Breast epithelium (tissue), 3 donors: ENCODE measurements around the gene MAN2A1.

Experiments
- POLR2A ChIP-seq: fragments of 450-650 bp; IDR thresholded peaks from one replicate; pipeline ENCODE4 v1.6.1; 2016; ENCODE audit warnings: antibody characterized with exemption, mild to moderate bottlenecking, moderate library complexity
- POLR2AphosphoS5 ChIP-seq, 3 donors: sonication (generic); formaldehyde crosslinking; IDR thresholded peaks; one replicate each; pipeline ENCODE4 v1.6.1; 2017; ENCODE audit warnings: antibody characterized with exemption in 3 of 3
- TF ChIP-seq, protein P1 (sequence below), 3 donors: fragments of 450-650 bp; IDR thresholded peaks; one replicate each; pipeline ENCODE4 v1.5.1; 2016 to 2017; ENCODE audit warnings: antibody characterized with exemption in 3 of 3, mild to moderate bottlenecking in 3 of 3, moderate library complexity in 3 of 3

DNA sequence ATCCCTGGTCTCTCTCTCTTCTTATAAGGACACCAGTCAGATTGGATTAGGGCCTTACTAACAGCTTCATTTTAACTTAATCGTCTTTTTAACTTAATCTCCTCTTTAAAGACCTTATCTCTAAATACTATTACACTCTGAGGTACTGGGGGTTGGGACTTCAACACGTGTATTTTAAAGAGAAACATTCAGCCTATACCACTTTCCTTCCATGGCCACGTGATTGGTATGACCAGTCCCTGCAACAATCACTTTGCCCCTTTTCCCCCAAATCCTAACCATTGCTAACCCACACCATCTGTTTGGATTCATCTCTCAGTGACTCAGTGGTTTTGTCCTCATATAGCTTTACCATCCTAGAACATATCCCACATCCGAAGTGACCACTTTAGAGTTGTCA lies 3.8 kb upstream of the MAN2A1 start:
- TF ChIP-seq, protein P1, sequence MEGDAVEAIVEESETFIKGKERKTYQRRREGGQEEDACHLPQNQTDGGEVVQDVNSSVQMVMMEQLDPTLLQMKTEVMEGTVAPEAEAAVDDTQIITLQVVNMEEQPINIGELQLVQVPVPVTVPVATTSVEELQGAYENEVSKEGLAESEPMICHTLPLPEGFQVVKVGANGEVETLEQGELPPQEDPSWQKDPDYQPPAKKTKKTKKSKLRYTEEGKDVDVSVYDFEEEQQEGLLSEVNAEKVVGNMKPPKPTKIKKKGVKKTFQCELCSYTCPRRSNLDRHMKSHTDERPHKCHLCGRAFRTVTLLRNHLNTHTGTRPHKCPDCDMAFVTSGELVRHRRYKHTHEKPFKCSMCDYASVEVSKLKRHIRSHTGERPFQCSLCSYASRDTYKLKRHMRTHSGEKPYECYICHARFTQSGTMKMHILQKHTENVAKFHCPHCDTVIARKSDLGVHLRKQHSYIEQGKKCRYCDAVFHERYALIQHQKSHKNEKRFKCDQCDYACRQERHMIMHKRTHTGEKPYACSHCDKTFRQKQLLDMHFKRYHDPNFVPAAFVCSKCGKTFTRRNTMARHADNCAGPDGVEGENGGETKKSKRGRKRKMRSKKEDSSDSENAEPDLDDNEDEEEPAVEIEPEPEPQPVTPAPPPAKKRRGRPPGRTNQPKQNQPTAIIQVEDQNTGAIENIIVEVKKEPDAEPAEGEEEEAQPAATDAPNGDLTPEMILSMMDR (IDR thresholded peaks at IDR 0.05): no peak
- TF ChIP-seq POLR2AphosphoS5 (IDR thresholded peaks at IDR 0.05) (no peak), POLR2A (no peak)
